Epithelial cell of esophagus (primary cell): ENCODE measurements around the gene FLCN.
A peak's percentile ranks its signal among the peaks of the same experiment; 100 is the strongest.

Source experiments
- DNase-seq: peaks from one replicate; pipeline ENCODE4 v3.0.0; 2010; ENCODE audit warnings: low read depth
- H3K4me3 ChIP-seq: 2 replicates; pipeline ENCODE4 v1.5.1; 2011; ENCODE audit warnings: mild to moderate bottlenecking, low read length, control low read depth
- TF ChIP-seq, protein P1 (sequence below): IDR thresholded peaks from 2 replicates; pipeline ENCODE4 v1.5.1; 2011; ENCODE audit warnings: low read depth, mild to moderate bottlenecking, low read length, control low read depth, inconsistent platforms; ENCODE audit not compliant: insufficient read depth; ENCODE audit errors: missing control alignments

The FLCN gene

DNA sequence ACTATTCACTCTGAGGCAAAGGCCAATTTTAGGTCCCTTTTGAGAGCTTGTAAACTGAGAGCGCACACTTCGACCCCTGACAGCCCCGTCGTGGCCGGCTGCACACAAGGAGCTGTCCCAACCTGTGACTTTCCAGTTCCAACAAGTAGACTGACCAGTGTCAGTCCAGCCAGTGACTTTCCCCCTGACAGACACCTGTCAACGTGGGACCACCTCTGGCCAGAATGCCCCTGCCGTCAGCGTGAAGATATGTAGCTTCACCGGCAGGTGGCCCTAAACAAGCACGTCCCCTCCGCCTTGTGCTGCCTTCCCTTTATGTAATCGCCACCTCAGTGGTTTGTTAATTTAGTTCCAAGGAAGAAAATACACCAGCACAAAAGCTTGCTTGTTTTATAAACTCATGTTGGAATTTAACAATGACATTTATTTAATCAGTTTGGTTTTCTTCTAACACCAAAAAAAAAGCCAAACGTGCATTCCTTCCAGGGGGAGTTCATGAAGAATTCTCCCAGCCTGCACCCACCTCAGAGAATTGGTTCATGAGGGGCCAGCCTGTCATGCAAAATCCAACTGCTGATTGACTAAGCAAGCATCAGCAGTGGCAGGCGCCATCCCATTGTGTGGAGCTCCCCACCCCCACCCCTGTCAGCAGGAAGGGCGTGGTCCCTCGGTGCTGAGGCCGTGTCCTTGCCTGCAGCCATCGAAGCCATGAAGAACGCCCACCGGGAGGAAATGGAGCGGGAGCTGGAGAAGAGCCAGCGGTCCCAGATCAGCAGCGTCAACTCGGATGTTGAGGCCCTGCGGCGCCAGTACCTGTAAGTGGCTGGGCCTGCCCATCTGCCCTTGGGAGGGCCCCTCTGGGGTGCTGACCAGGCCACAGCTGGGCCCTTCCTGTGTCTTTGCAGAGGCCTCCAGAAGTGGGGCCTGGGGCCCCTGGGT lies 64.7 kb downstream of the FLCN start:
- H3K4me3 ChIP-seq: no peak overlapping the region
- DNase-seq: no peak
- TF ChIP-seq, protein P1, sequence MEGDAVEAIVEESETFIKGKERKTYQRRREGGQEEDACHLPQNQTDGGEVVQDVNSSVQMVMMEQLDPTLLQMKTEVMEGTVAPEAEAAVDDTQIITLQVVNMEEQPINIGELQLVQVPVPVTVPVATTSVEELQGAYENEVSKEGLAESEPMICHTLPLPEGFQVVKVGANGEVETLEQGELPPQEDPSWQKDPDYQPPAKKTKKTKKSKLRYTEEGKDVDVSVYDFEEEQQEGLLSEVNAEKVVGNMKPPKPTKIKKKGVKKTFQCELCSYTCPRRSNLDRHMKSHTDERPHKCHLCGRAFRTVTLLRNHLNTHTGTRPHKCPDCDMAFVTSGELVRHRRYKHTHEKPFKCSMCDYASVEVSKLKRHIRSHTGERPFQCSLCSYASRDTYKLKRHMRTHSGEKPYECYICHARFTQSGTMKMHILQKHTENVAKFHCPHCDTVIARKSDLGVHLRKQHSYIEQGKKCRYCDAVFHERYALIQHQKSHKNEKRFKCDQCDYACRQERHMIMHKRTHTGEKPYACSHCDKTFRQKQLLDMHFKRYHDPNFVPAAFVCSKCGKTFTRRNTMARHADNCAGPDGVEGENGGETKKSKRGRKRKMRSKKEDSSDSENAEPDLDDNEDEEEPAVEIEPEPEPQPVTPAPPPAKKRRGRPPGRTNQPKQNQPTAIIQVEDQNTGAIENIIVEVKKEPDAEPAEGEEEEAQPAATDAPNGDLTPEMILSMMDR: peak; percentile 51

DNA sequence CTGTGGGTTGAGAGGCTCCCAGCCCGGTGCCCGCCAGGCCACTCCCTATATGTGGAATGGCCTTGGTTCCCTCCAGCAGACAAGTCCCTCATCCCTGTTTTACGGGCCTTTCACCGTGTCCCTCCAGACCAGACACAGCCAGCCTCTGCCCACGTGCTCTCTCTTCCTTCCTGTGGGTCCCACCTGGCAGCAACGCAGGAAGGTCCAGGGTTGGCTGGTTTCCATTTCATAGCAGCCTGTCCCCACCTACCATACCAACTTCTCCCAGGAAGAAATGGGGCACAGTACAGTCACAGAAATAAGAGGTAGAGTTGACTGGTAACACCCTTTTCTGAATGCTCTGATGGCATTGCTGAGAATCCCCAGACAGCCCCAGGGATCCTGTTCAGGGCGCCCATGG lies 65.8 kb downstream of the FLCN start:
- no peak overlapping the region for H3K4me3 ChIP-seq
- DNase-seq: no peak
- TF ChIP-seq, protein P1: no peak

DNA sequence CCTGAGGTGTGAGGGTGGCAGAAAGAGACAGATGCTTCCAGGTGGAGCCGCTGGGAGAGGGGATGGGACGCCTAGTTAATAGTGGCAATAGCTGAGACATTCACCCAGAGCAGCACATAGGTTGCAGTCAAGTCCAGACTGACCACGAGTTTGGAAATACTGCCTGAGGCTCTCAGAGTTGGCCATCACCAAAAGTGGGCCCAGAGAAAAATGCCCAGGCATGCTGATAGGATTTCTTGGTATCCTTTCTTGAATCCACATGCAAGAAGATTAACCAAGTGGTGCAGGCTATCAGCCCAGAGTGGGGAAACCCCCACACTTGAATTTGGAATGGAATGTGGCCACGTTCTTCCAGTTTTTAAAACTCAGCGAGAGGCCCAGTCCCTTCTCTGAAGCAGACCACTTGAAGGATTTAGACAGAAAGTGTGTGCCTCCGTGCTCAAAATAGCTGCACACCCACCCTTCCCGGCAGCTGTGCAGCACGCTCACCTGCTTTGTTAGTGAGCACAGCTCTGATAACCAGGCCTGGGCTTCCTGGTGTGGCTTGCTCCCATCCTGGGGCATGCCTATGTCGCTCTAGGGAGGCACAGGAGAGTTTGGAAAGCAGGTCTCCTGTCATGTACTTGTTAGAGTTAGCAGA lies 66.5 kb downstream of the FLCN start:
- TF ChIP-seq, protein P1: no peak
- peak; percentile 73 for DNase-seq
- H3K4me3 ChIP-seq: no peak overlapping the region

DNA sequence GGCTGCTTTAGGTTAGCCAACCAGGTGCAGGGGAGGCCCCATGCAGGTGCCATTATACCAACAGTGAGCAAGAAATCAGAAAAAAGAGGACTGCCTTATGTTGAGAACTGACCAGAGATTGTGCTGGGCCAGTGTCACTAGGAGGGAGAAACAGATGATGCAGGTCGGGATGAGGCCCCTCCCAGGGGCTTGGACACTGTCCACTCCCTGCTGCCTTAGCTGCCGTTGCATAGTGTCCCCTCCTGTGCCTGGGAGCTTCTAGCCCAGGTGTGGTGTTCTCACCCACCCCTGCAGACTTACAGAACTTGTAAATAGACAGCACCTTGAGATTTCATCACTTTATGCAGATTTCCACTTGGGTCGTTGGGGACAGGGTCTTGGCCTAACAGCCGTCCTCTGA lies 67.6 kb downstream of the FLCN start:
- TF ChIP-seq, protein P1: no peak
- no peak for DNase-seq
- H3K4me3 ChIP-seq: no peak overlapping the region

DNA sequence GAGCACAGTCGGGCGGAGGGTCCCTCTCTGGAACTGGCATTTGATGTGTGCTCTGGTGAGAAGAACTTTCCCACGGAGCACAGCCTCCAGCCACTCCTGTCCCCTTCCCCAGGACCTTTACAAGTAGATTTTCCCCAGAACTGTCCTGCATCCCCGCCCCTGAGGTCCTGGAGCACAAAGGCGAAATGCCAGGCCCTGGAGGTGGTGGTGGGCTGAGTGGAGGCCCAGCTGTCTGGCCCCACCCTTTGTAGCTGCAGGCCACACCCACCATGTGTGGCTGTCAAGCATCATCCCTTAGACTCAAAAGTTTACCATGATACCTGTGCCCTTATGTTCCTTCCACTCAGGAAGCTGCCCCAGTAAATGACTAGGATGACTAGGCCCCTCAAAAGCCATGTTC lies 68.6 kb downstream of the FLCN start:
- TF ChIP-seq, protein P1: no peak
- H3K4me3 ChIP-seq: no peak overlapping the region
- no peak for DNase-seq

DNA sequence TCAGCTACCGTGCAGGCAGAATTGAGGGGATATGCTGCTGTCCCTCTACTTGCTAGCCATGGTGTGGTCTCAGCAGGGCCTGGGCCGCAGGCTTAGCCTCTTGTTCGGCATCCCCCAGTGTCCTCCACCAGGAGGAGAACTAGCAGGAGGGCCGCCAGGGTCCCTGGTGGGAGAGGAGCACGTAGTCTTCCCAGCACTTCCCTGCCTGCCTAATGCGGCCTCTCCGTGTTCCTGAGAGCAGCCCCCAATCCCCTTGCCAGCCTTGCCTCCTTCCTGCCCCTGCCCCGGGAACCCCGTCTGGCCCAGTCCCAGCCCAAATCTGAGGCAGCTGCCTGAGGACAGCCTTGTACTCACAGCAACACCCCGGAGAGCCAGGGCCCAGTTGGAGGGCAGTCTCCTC lies 69.0 kb downstream of the FLCN start:
- no peak overlapping the region for H3K4me3 ChIP-seq
- TF ChIP-seq, protein P1: no peak
- DNase-seq: no peak
